Measurements from ENCODE around the gene UPP2. TPM values are rescaled to one million over a fixed set of nuclear protein-coding genes. Genes with fewer than 3 reads are reported as not detected.

Gene UPP2
- polyA plus RNA-seq, 3 donors = 0.10 to 0.22 TPM; not detected in 1

- WGBS, 3 donors = 77 to 92% (median 81%) methylated on average over 1 of the region's 1 CpG
- H3K27ac ChIP-seq (ENCODE audit: low read depth, low read length) = no peak overlapping the region
Observed at GRCh38 chr2:158100411-158100810, 1.3 kb upstream of the UPP2 start.

GRCh38 chr2:158102446-158102845 is 770 bp downstream of the UPP2 start:
- WGBS, 3 donors = 71 to 91% (median 84%) methylated on average over 1 of the region's 1 CpG
- H3K27ac ChIP-seq (ENCODE audit: low read depth, low read length) = no peak overlapping the region

GRCh38 chr2:158103411-158104012 is 1.8 kb downstream of the UPP2 start:
- WGBS, 3 donors = 71 to 81% (median 79%) methylated on average over 3 of the region's 3 CpGs
- H3K27ac ChIP-seq (ENCODE audit: low read depth, low read length) = no peak overlapping the region

GRCh38 chr2:158104903-158105302 is 3.2 kb downstream of the UPP2 start:
- 83 to 92% (median 88%) methylated on average over 4 to 5 of the region's 5 CpGs for WGBS, 3 donors
- no peak overlapping the region for H3K27ac ChIP-seq (ENCODE audit: low read depth, low read length)

- no peak overlapping the region for H3K27ac ChIP-seq (ENCODE audit: low read depth, low read length)
- 74 to 85% (median 77%) methylated on average over 4 of the region's 4 CpGs for WGBS, 3 donors
Observed at GRCh38 chr2:158112992-158113391, 11.3 kb downstream of the UPP2 start.

GRCh38 chr2:158113741-158114295 is 12.1 kb downstream of the UPP2 start:
- WGBS, 3 donors = 36 to 84% (median 49%) methylated on average over 4 of the region's 4 CpGs
- H3K27ac ChIP-seq (ENCODE audit: low read depth, low read length) = no peak overlapping the region

GRCh38 chr2:158114516-158114915 is 12.8 kb downstream of the UPP2 start:
- H3K27ac ChIP-seq (ENCODE audit: low read depth, low read length) = no peak overlapping the region
- 27 to 70% (median 35%) methylated on average over 2 of the region's 2 CpGs for WGBS, 3 donors

GRCh38 chr2:158115202-158115767 is 13.6 kb downstream of the UPP2 start:
- 67 to 83% (median 72%) methylated on average over 6 of the region's 6 CpGs for WGBS, 3 donors
- no peak overlapping the region for H3K27ac ChIP-seq (ENCODE audit: low read depth, low read length)

- WGBS, 3 donors = 71 to 94% (median 87%) methylated on average over 3 of the region's 3 CpGs
- H3K27ac ChIP-seq (ENCODE audit: low read depth, low read length) = no peak overlapping the region
Observed at GRCh38 chr2:158116936-158117335, 15.3 kb downstream of the UPP2 start.

GRCh38 chr2:158120102-158120501 is 18.4 kb downstream of the UPP2 start:
- 90 to 95% (median 95%) methylated on average over 1 of the region's 1 CpG for WGBS, 3 donors

GRCh38 chr2:158120664-158121641 is 19.3 kb downstream of the UPP2 start:
- H3K27ac ChIP-seq (ENCODE audit: low read depth, low read length) = no peak overlapping the region
- 55 to 77% (median 58%) methylated on average over 8 of the region's 8 CpGs for WGBS, 3 donors

More at GRCh38 chr2:158120102-158120501, 18.4 kb downstream of the UPP2 start:
- no peak overlapping the region for H3K27ac ChIP-seq (ENCODE audit: low read depth, low read length)

GRCh38 chr2:158124896-158125295 is 23.2 kb downstream of the UPP2 start:
- 54 to 66% (median 64%) methylated on average over 2 of the region's 2 CpGs for WGBS, 3 donors
- no peak overlapping the region for H3K27ac ChIP-seq (ENCODE audit: low read depth, low read length)

- WGBS, 3 donors = 73 to 81% (median 78%) methylated on average over 5 of the region's 5 CpGs
- no peak overlapping the region for H3K27ac ChIP-seq (ENCODE audit: low read depth, low read length)
Observed at GRCh38 chr2:158125756-158126498, 24.3 kb downstream of the UPP2 start.

GRCh38 chr2:158127380-158127804 is 25.7 kb downstream of the UPP2 start:
- 31 to 71% (median 69%) methylated on average over 1 of the region's 1 CpG for WGBS, 3 donors

GRCh38 chr2:158128168-158128973 is 26.7 kb downstream of the UPP2 start:
- 13 to 90% (median 84%) methylated on average over 2 of the region's 2 CpGs for WGBS, 3 donors
- H3K27ac ChIP-seq (ENCODE audit: low read depth, low read length) = no peak overlapping the region

More at GRCh38 chr2:158127380-158127804, 25.7 kb downstream of the UPP2 start:
- no peak overlapping the region for H3K27ac ChIP-seq (ENCODE audit: low read depth, low read length)

- WGBS, 3 donors = 49 to 90% (median 86%) methylated on average over 5 of the region's 5 CpGs
- no peak overlapping the region for H3K27ac ChIP-seq (ENCODE audit: low read depth, low read length)
Observed at GRCh38 chr2:158129037-158129436, 27.4 kb downstream of the UPP2 start.

- no peak overlapping the region for H3K27ac ChIP-seq (ENCODE audit: low read depth, low read length)
- 49 to 72% (median 69%) methylated on average over 2 of the region's 2 CpGs for WGBS, 3 donors
Observed at GRCh38 chr2:158130832-158131473, 29.3 kb downstream of the UPP2 start.
